K562 (cell line): ENCODE measurements around the gene DNAJC1. TPM values are rescaled to one million over a fixed set of nuclear protein-coding genes. Genes with fewer than 3 reads are reported as not detected.
A peak's percentile ranks its signal among the peaks of the same experiment; 100 is the strongest.

Source experiments
- ATAC-seq: fragments of 200-7000 bp; cut with Tn5 transposase; 3 replicates; pipeline ENCODE4 v1.9.1; 2020; ENCODE audit warnings: moderate library complexity
- BruUV-seq: library from RNA; stranded (reverse); fragments of 400-500 nt; replicated peaks from 2 replicates; lab custom pipeline; 2021; lab: Mats Ljungman, UMichigan
- CTCF ChIA-PET: fragments of 300-600 bp; formaldehyde crosslinking; extraction: SDS; loops from one replicate; lab custom pipeline; 2021; ENCODE audit warnings: low intra/inter-chr PET ratio; lab: Yijun Ruan, JAX
- POLR2A ChIA-PET: fragments of 300-600, 350-650 bp; sonication (Branson Sonifier 250); formaldehyde crosslinking; extraction: SDS; loops from one replicate; lab custom pipeline; 2021; ENCODE audit warnings: antibody characterized with exemption, inconsistent platforms; lab: Yijun Ruan, JAX
- DNase-seq, 4 experiments: peaks; one replicate each; pipeline versions ENCODE4 v3.0.0 to v3.0.0-alpha.2; 2011 to 2018; ENCODE audit warnings: low spot score in 3 of 4, mixed read lengths in 3 of 4; ENCODE audit errors: extremely low read depth in 1 of 4
- FAIRE-seq: peaks from 2 replicates; lab custom pipeline; 2011; peaks lifted over from hg19 to GRCh38; lab: Jason Lieb, UNC
- H2AFZ ChIP-seq: 2 replicates; pipeline ENCODE4 v1.6.0; 2011; ENCODE audit warnings: low read depth, low read length, control low read depth, inconsistent platforms
- H3K27ac ChIP-seq: fragments of 200-600 bp; 3 replicates; pipeline ENCODE4 v1.8.0; 2011; ENCODE audit warnings: low read depth, mild to moderate bottlenecking, control low read depth, inconsistent platforms, low read length, moderate library complexity, mixed read lengths; ENCODE audit errors: extremely low read depth
- H3K27me3 ChIP-seq, 2 experiments: fragments of 300-600 bp in 1 of 2; 2 replicates in 1 of 2; 3 replicates in 1 of 2; pipeline versions ENCODE4 v1.6.0 to v1.8.0; 2011; ENCODE audit warnings: inconsistent platforms in 2 of 2, low read length in 2 of 2, mild to moderate bottlenecking in 1 of 2, mixed read lengths in 1 of 2, moderate library complexity in 1 of 2; ENCODE audit not compliant: control insufficient read depth in 2 of 2, insufficient read depth in 2 of 2
- H3K36me3 ChIP-seq: fragments of 300-600 bp; 3 replicates; pipeline ENCODE4 v1.8.0; 2011; ENCODE audit warnings: mild to moderate bottlenecking, low read length, inconsistent platforms; ENCODE audit not compliant: control insufficient read depth, insufficient read depth
- H3K4me1 ChIP-seq, 2 experiments: fragments of 200-600 bp in 1 of 2; replicated peaks in 1 of 2; 2 replicates in 1 of 2; 3 replicates in 1 of 2; pipeline versions ENCODE4 v1.5.1 to v1.8.0; 2011; ENCODE audit warnings: inconsistent platforms in 2 of 2, low read length in 2 of 2, mild to moderate bottlenecking in 1 of 2, mixed read lengths in 1 of 2, moderate library complexity in 1 of 2; ENCODE audit not compliant: control insufficient read depth in 2 of 2, insufficient read depth in 2 of 2
- H3K4me2 ChIP-seq: 2 replicates; pipeline ENCODE4 v1.6.1; 2011; ENCODE audit warnings: low read length, control low read depth, inconsistent platforms, mixed read lengths; ENCODE audit not compliant: insufficient read depth
- H3K4me3 ChIP-seq: fragments of 200-600 bp; sonication (generic), shearing (Covaris generic); 2 replicates; pipeline ENCODE4 v1.5.1; 2016; ENCODE audit warnings: control low read depth, inconsistent platforms
- H3K79me2 ChIP-seq: fragments of 200-600 bp; 3 replicates; pipeline ENCODE4 v1.8.0; 2011; ENCODE audit warnings: low read length, inconsistent platforms; ENCODE audit not compliant: control insufficient read depth, insufficient read depth
- H3K9ac ChIP-seq, 2 experiments: 2 replicates each; pipeline versions ENCODE4 v1.6.0 to v1.6.1; 2011; ENCODE audit warnings: low read depth in 2 of 2, low read length in 2 of 2, control low read depth in 1 of 2, inconsistent platforms in 1 of 2, mild to moderate bottlenecking in 1 of 2, mixed read lengths in 1 of 2; ENCODE audit not compliant: insufficient read depth in 1 of 2
- H3K9me1 ChIP-seq: one replicate; pipeline ENCODE4 v1.6.0; 2011; ENCODE audit warnings: inconsistent platforms, mild to moderate bottlenecking, low read length, moderate library complexity; ENCODE audit not compliant: control insufficient read depth, insufficient read depth
- H3K9me3 ChIP-seq: replicated peaks from 2 replicates; pipeline ENCODE4 v1.5.1; 2011; ENCODE audit warnings: low read depth, low read length, inconsistent platforms; ENCODE audit not compliant: control insufficient read depth, insufficient read depth
- H4K20me1 ChIP-seq: replicated peaks from 2 replicates; pipeline ENCODE4 v1.6.1; 2011; ENCODE audit warnings: low read length, inconsistent platforms, mixed read lengths; ENCODE audit not compliant: control insufficient read depth, insufficient read depth
- CHCHD3 ChIP-seq: fragments of 250-450 bp; sonication (Bioruptor Pico); IDR thresholded peaks from 2 replicates; pipeline ENCODE4 v2.1.2; 2022; ENCODE audit warnings: mild to moderate bottlenecking
- FOXA1 ChIP-seq: fragments of 450-650 bp; IDR thresholded peaks from 2 replicates; pipeline ENCODE4 v1.6.1; 2016; ENCODE audit warnings: mild to moderate bottlenecking, borderline replicate concordance
- FOXP1 ChIP-seq: sonication (generic); formaldehyde crosslinking; IDR thresholded peaks from 2 replicates; pipeline ENCODE4 v1.8.0; 2022; ENCODE audit warnings: mild to moderate bottlenecking, missing genetic modification reagents
- GABPB2 ChIP-seq: fragments of 250-450 bp; sonication (Bioruptor Pico); conservative IDR thresholded peaks from 2 replicates; pipeline ENCODE4 v1.5.1; 2021; ENCODE audit warnings: mild to moderate bottlenecking
- HMBOX1 ChIP-seq: sonication (generic); IDR thresholded peaks from 2 replicates; pipeline ENCODE4 v1.6.1; 2016
- HSF4 ChIP-seq: fragments of 250-450 bp; sonication (Bioruptor Pico); IDR thresholded peaks from 2 replicates; pipeline ENCODE4 v2.1.2; 2022; ENCODE audit warnings: mild to moderate bottlenecking, moderate library complexity, borderline replicate concordance
- NKRF ChIP-seq: fragments of 450-650 bp; IDR thresholded peaks from 2 replicates; pipeline ENCODE4 v1.6.1; 2016; ENCODE audit warnings: borderline replicate concordance
- PTBP1 ChIP-seq: fragments of 200-400 bp; formaldehyde crosslinking; IDR thresholded peaks from 2 replicates; pipeline ENCODE4 v1.6.1; 2017; ENCODE audit warnings: low read depth, low read length
- PURB ChIP-seq: sonication (generic); formaldehyde crosslinking; IDR thresholded peaks from 2 replicates; pipeline ENCODE4 v1.9.0; 2021; ENCODE audit warnings: low read depth, mild to moderate bottlenecking, missing genetic modification reagents
- SRSF9 ChIP-seq: fragments of 200-400 bp; formaldehyde crosslinking; IDR thresholded peaks from 2 replicates; pipeline ENCODE4 v1.6.1; 2017; ENCODE audit warnings: low read depth, low read length, borderline replicate concordance
- TEAD2 ChIP-seq: fragments of 450-650 bp; IDR thresholded peaks from 2 replicates; pipeline ENCODE4 v1.6.1; 2016; ENCODE audit warnings: missing genetic modification characterization, control low read depth, missing compliant biosample characterization
- ZNF174 ChIP-seq: fragments of 250-450 bp; sonication (Bioruptor Pico); IDR thresholded peaks from 2 replicates; pipeline ENCODE4 v1.4.0; 2020; ENCODE audit warnings: mild to moderate bottlenecking
- ZNF175 ChIP-seq: fragments of 200-800 bp; sonication (Bioruptor generic); IDR thresholded peaks from 2 replicates; pipeline ENCODE4 v1.6.1; 2016; ENCODE audit warnings: low read depth, mild to moderate bottlenecking, missing genetic modification characterization, missing compliant biosample characterization
- ZNF274 ChIP-seq: IDR thresholded peaks from 2 replicates; pipeline ENCODE4 v1.6.1; 2011; ENCODE audit warnings: low read depth, mild to moderate bottlenecking, low read length, moderate library complexity, borderline replicate concordance
- ZNF282 ChIP-seq: sonication (generic); formaldehyde crosslinking; IDR thresholded peaks from 2 replicates; pipeline ENCODE4 v1.8.1; 2023; ENCODE audit warnings: missing genetic modification reagents
- ZNF41 ChIP-seq: fragments of 250-450 bp; sonication (Bioruptor Pico); conservative IDR thresholded peaks from 2 replicates; pipeline ENCODE4 v1.4.0; 2020; ENCODE audit warnings: mild to moderate bottlenecking
- ZNF695 ChIP-seq: fragments of 450-650 bp; formaldehyde crosslinking; IDR thresholded peaks from 2 replicates; pipeline ENCODE4 v1.4.0; 2020; ENCODE audit warnings: mild to moderate bottlenecking, moderate library complexity
- ZNF79 ChIP-seq: fragments of 250-450 bp; sonication (Bioruptor Pico); IDR thresholded peaks from 2 replicates; pipeline ENCODE4 v1.4.0; 2020; ENCODE audit warnings: low read depth, mild to moderate bottlenecking, moderate library complexity
- WGBS: fragments of 100-300 bp; shearing (Covaris generic); methylation state at CpG from one replicate; pipeline ENCODE4 v1.1.6; 2016; ENCODE audit warnings: low coverage, mixed read lengths; ENCODE audit not compliant: insufficient coverage; ENCODE audit errors: missing lambda C conversion rate; 5-methylcytosine and 5-hydroxymethylcytosine counted together
- in situ Hi-C: fragments of 300-500 bp; cut with MboI; formaldehyde crosslinking; loops from 4 replicates; pipeline ENCODE4 v1.15.0; 2018; ENCODE audit warnings: inconsistent platforms, mixed read lengths
- intact Hi-C: fragments of 100-400 bp; cut with micrococcal nuclease; formaldehyde crosslinking; loops from 2 replicates; pipeline ENCODE4 v1.14.2; 2022
- polyA plus RNA-seq, 8 experiments: library from polyadenylated mRNA; depleted of rRNA in 4 of 8; stranded (reverse) in 5 of 8; unstranded in 3 of 8; fragments of >200 nt; fragmentation: Nextera tagmentation in 2 of 8; fragmentation: Illumina TruSeq in 1 of 8; extraction: Ambion mirVana in 2 of 8; extraction: Trizol in 1 of 8; gene quantifications; 2 replicates each; pipeline versions ENCODE4 v1.2.1 to v1.2.3, GENCODE V29; 2011 to 2014; ENCODE audit warnings: inconsistent platforms in 1 of 8, missing spikeins in 1 of 8
- total RNA-seq, 7 experiments: library from RNA; depleted of rRNA in 6 of 7; stranded (reverse); fragments of >200 nt in 6 of 7; fragmentation: Illumina TruSeq in 2 of 7; extraction: Trizol in 2 of 7; gene quantifications; 2 replicates each; pipeline versions ENCODE4 v1.2.1 to v1.2.3, GENCODE V29; 2011 to 2021; ENCODE audit warnings: low replicate concordance in 1 of 7

Gene DNAJC1
- total and polyA plus RNA-seq, 9 of the 15 experiments (the other 6 are each of a cell fraction or from before 2014, with no cell fraction given), result 5.4 to 77.6 (median 40.3) TPM

GRCh38 chr10:21860718-21861117 lies 142.8 kb downstream of the DNAJC1 start:
- WGBS, result 67% methylated on average over 1 of the region's 1 CpG
- Histone ChIP-seq H3K79me2 (no peaks in the 10 kb centered on the region; the same call in 2 of the 3 replicates), H2AFZ (no peak overlapping the region), H3K9ac (no peak overlapping the region), H3K27ac (no peak overlapping the region), H3K9me3 (no peaks in the 10 kb centered on the region), H3K36me3 (no peaks in the 10 kb centered on the region; the same call in 2 of the 3 replicates), H3K4me3 (no peak overlapping the region), H3K4me1 (no peaks in the 10 kb centered on the region), H3K27me3 (no peaks in the 10 kb centered on the region), H3K9me1 (no peaks in the 10 kb centered on the region), H3K4me2 (no peak overlapping the region), H4K20me1 (no peaks in the 10 kb centered on the region)
- ChIA-PET CTCF (no interaction called here), POLR2A (no interaction called here)
- ATAC-seq (no peak), FAIRE-seq (no peak), DNase-seq (no peak)
- BruUV-seq, result TSS peak; percentile 8
- in situ Hi-C loops, result no loop called here
- intact Hi-C loops, result no loop called here
- TF ChIP-seq ZNF695 (CRISPR knock-in tag), result no peak
- no peak for TF ChIP-seq GABPB2 (CRISPR knock-in tag)
- no peak for TF ChIP-seq PTBP1
- TF ChIP-seq PURB (CRISPR knock-in tag), result no peak
- TF ChIP-seq ZNF282, result no peak
- TF ChIP-seq SRSF9, result no peak
- no peak for TF ChIP-seq ZNF274
- no peak for TF ChIP-seq HSF4 (CRISPR knock-in tag)
- no peak for TF ChIP-seq CHCHD3 (CRISPR knock-in tag)
- TF ChIP-seq NKRF, result no peak
- TF ChIP-seq FOXA1, result no peak
- no peak for TF ChIP-seq FOXP1 (CRISPR knock-in tag)
- TF ChIP-seq ZNF79 (CRISPR knock-in tag), result no peak
- no peak for TF ChIP-seq HMBOX1
- TF ChIP-seq ZNF41 (CRISPR knock-in tag), result no peak
- TF ChIP-seq TEAD2 (tag), result no peak
- TF ChIP-seq ZNF175 (CRISPR knock-in tag), result no peak
- TF ChIP-seq ZNF174 (CRISPR knock-in tag), result no peak
